ENCODE measurements around the gene NTMT1. TPM values are rescaled to one million over a fixed set of nuclear protein-coding genes. Genes with fewer than 3 reads are reported as not detected.

NTMT1 gene
- total and polyA plus RNA-seq, 2 experiments from 2014 or later: 20.8 to 81.4 TPM

GRCh38 chr9:129583308-129584038 is 42.5 kb upstream of the NTMT1 start:
- no peak for DNase-seq (ENCODE audit: low spot score)

GRCh38 chr9:129584136-129584535 is 41.8 kb upstream of the NTMT1 start:
- Histone ChIP-seq H3K4me2 (no peak overlapping the region), H3K9me2 (replicated peaks; ENCODE audit: insufficient read depth) (no peaks in the 10 kb centered on the region), H3K4me3 (no peak overlapping the region), H3K9me3 (ENCODE audit: low read depth) (no peaks in the 10 kb centered on the region), H3K27ac (peak overlapping the region; percentile 52), H2AFZ (peak overlapping the region; percentile 80), H3K4me1 (ENCODE audit: insufficient read depth) (peaks cover 10% of the 10 kb centered on the region), H4K20me1 (ENCODE audit: insufficient read depth, poor library complexity, severe bottlenecking) (no peaks in the 10 kb centered on the region), H3K79me2 (no peaks in the 10 kb centered on the region), H3K27me3 (no peaks in the 10 kb centered on the region), H3K36me3 (replicated peaks; ENCODE audit: insufficient read depth, low read depth) (no peaks in the 10 kb centered on the region)
- 90% methylated on average over 1 of the region's 1 CpG for WGBS (ENCODE audit: low lambda C conversion rate, missing lambda C conversion rate)
- peak; percentile 80 for DNase-seq (ENCODE audit: low spot score)
- no peak for TF ChIP-seq CTCF (IDR thresholded peaks at IDR 0.05; ENCODE audit: poor library complexity)
- TF ChIP-seq EZH2 (IDR thresholded peaks at IDR 0.05; ENCODE audit: borderline replicate concordance): no peak

More at GRCh38 chr9:129583308-129584038, 42.5 kb upstream of the NTMT1 start:
- Histone ChIP-seq H3K9me3 (ENCODE audit: low read depth) (no peaks in the 10 kb centered on the region), H3K4me1 (ENCODE audit: insufficient read depth) (peaks cover 10% of the 10 kb centered on the region), H3K36me3 (replicated peaks; ENCODE audit: insufficient read depth, low read depth) (no peaks in the 10 kb centered on the region), H3K27me3 (no peaks in the 10 kb centered on the region), H3K27ac (no peak overlapping the region), H3K4me2 (no peak overlapping the region), H3K9me2 (replicated peaks; ENCODE audit: insufficient read depth) (no peaks in the 10 kb centered on the region), H2AFZ (no peak overlapping the region), H4K20me1 (ENCODE audit: insufficient read depth, poor library complexity, severe bottlenecking) (no peaks in the 10 kb centered on the region), H3K4me3 (no peak overlapping the region), H3K79me2 (no peaks in the 10 kb centered on the region)
- 84% methylated on average over 10 of the region's 10 CpGs for WGBS (ENCODE audit: low lambda C conversion rate, missing lambda C conversion rate)
- TF ChIP-seq EZH2 (IDR thresholded peaks at IDR 0.05; ENCODE audit: borderline replicate concordance) (no peak), EZH2phosphoT487 (IDR thresholded peaks at IDR 0.05; ENCODE audit: low read depth, severe bottlenecking, unreplicated experiment) (no peak), CTCF (IDR thresholded peaks at IDR 0.05; ENCODE audit: poor library complexity) (no peak)

GRCh38 chr9:129585352-129585751 is 40.6 kb upstream of the NTMT1 start:
- Histone ChIP-seq H3K27ac (no peak overlapping the region), H3K79me2 (no peaks in the 10 kb centered on the region), H3K4me3 (no peak overlapping the region), H3K36me3 (replicated peaks; ENCODE audit: insufficient read depth, low read depth) (no peaks in the 10 kb centered on the region), H3K27me3 (no peaks in the 10 kb centered on the region), H3K4me2 (no peak overlapping the region), H4K20me1 (ENCODE audit: insufficient read depth, poor library complexity, severe bottlenecking) (no peaks in the 10 kb centered on the region), H2AFZ (no peak overlapping the region), H3K4me1 (ENCODE audit: insufficient read depth) (peaks cover 10% of the 10 kb centered on the region), H3K9me2 (replicated peaks; ENCODE audit: insufficient read depth) (no peaks in the 10 kb centered on the region), H3K9me3 (ENCODE audit: low read depth) (no peaks in the 10 kb centered on the region)
- TF ChIP-seq EZH2phosphoT487 (IDR thresholded peaks at IDR 0.05; ENCODE audit: low read depth, severe bottlenecking, unreplicated experiment): no peak
- no peak for TF ChIP-seq CTCF (IDR thresholded peaks at IDR 0.05; ENCODE audit: poor library complexity)
- TF ChIP-seq EZH2 (IDR thresholded peaks at IDR 0.05; ENCODE audit: borderline replicate concordance): no peak
- WGBS (ENCODE audit: low lambda C conversion rate, missing lambda C conversion rate): 100% methylated on average over 1 of the region's 1 CpG
- no peak for DNase-seq (ENCODE audit: low spot score)

Data from hepatocyte (in vitro differentiated cells).